NT2/D1 (cell line): ENCODE measurements around the gene CDKL4.

ENCODE experiments used
- YY1 ChIP-seq: IDR thresholded peaks from 2 replicates; pipeline ENCODE4 v1.6.1; 2011; ENCODE audit not compliant: insufficient read length, insufficient read depth
- ZNF274 ChIP-seq: IDR thresholded peaks from 2 replicates; pipeline ENCODE4 v1.6.1; 2011; ENCODE audit warnings: mild to moderate bottlenecking, low read depth, low read length

DNA sequence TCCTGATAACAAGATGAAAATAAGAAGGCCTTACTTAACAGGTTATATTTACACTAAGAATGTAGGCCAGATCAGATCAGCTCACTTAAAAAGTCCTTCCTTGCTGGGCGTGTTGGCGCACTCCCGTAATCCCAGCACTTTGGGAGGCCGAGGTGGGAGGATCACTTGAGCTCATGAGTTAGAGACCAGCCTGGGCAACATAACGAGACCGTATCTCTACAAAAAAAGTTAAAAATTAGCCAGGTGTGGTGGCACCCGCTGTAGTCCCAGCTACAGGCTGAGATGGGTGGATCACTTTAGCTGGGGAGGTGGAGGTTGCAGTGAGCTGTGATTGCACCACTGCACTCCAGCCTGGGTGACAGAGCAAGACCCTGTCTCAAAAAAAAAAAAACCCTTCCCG, 69.7 kb downstream of the CDKL4 start:
- TF ChIP-seq ZNF274 (no peak), YY1 (no peak)
